HEK293 (cell line): ENCODE data around the gene CCBE1.

Experiments
- CTCF ChIA-PET: fragments of 350-600 bp; formaldehyde crosslinking; extraction: SDS; loops from one replicate; lab custom pipeline; 2021; ENCODE audit warnings: antibody characterized with exemption; lab: Yijun Ruan, JAX
- POLR2A ChIA-PET: fragments of 300-600 bp; formaldehyde crosslinking; extraction: SDS; loops from one replicate; lab custom pipeline; 2020; ENCODE audit warnings: antibody characterized with exemption, inconsistent platforms; lab: Yijun Ruan, JAX
- H3K27ac ChIP-seq: fragments of 200-500 bp; sonication (Bioruptor generic); 2 replicates; pipeline ENCODE4 v1.5.1; 2014; ENCODE audit warnings: low read depth, low read length, control low read depth, inconsistent platforms; ENCODE audit errors: extremely low read depth
- H3K36me3 ChIP-seq, 2 experiments: fragments of 200-500 bp in 1 of 2; sonication (Bioruptor generic) in 1 of 2; 1 replicate in 1 of 2; 2 replicates in 1 of 2; pipeline ENCODE4 v1.5.1; 2014 to 2017; ENCODE audit warnings: inconsistent platforms in 2 of 2, low read length in 2 of 2; ENCODE audit not compliant: control insufficient read depth in 2 of 2, insufficient read depth in 1 of 2
- H3K4me1 ChIP-seq: fragments of 200-500 bp; sonication (Bioruptor generic); 2 replicates; pipeline ENCODE4 v1.5.1; 2014; ENCODE audit warnings: mild to moderate bottlenecking, low read length, inconsistent platforms; ENCODE audit not compliant: control insufficient read depth, insufficient read depth
- H3K4me3 ChIP-seq: 2 replicates; pipeline ENCODE4 v1.5.1; 2011; ENCODE audit warnings: low read depth, mild to moderate bottlenecking, control low read depth, low read length, moderate library complexity
- H3K9me3 ChIP-seq: fragments of 200-500 bp; sonication (Bioruptor generic); 2 replicates; pipeline ENCODE4 v1.5.1; 2014; ENCODE audit warnings: low read depth, low read length, inconsistent platforms; ENCODE audit not compliant: control insufficient read depth, insufficient read depth
- KLF10 ChIP-seq: fragments of 450-650 bp; IDR thresholded peaks from 2 replicates; pipeline ENCODE4 v1.5.1; 2018; ENCODE audit warnings: missing biosample characterization, mild to moderate bottlenecking, missing genetic modification characterization
- YY2 ChIP-seq: fragments of 450-650 bp; formaldehyde crosslinking; IDR thresholded peaks from 2 replicates; pipeline ENCODE4 v1.5.1; 2016; ENCODE audit warnings: missing biosample characterization, missing genetic modification characterization
- ZBTB48 ChIP-seq: fragments of 450-650 bp; formaldehyde crosslinking; IDR thresholded peaks from 2 replicates; pipeline ENCODE4 v1.5.1; 2016; ENCODE audit warnings: missing biosample characterization, missing genetic modification characterization
- ZNF132 ChIP-seq: fragments of 450-650 bp; formaldehyde crosslinking; IDR thresholded peaks from 2 replicates; pipeline ENCODE4 v1.5.1; 2017; ENCODE audit warnings: missing biosample characterization, missing genetic modification characterization, borderline replicate concordance
- ZNF157 ChIP-seq: fragments of 450-650 bp; formaldehyde crosslinking; IDR thresholded peaks from 2 replicates; pipeline ENCODE4 v1.5.1; 2016; ENCODE audit warnings: missing biosample characterization, missing genetic modification characterization
- ZNF354C ChIP-seq: fragments of 450-650 bp; formaldehyde crosslinking; IDR thresholded peaks from 2 replicates; pipeline ENCODE4 v1.5.1; 2016; ENCODE audit warnings: missing biosample characterization, missing genetic modification characterization, low read depth, borderline replicate concordance
- ZNF391 ChIP-seq: fragments of 450-650 bp; formaldehyde crosslinking; IDR thresholded peaks from 2 replicates; pipeline ENCODE4 v1.5.1; 2016; ENCODE audit warnings: low read depth, missing biosample characterization, missing genetic modification characterization, borderline replicate concordance
- ZNF501 ChIP-seq: fragments of 450-650 bp; formaldehyde crosslinking; IDR thresholded peaks from 2 replicates; pipeline ENCODE4 v1.5.1; 2016; ENCODE audit warnings: missing biosample characterization, missing genetic modification characterization
- ZNF549 ChIP-seq: fragments of 450-650 bp; IDR thresholded peaks from 2 replicates; pipeline ENCODE4 v1.5.1; 2018; ENCODE audit warnings: missing biosample characterization, missing genetic modification characterization, mild to moderate bottlenecking, inconsistent platforms, moderate library complexity
- ZNF623 ChIP-seq: fragments of 450-650 bp; formaldehyde crosslinking; IDR thresholded peaks from 2 replicates; pipeline ENCODE4 v1.5.1; 2016; ENCODE audit warnings: missing biosample characterization, missing genetic modification characterization
- ZNF670 ChIP-seq: fragments of 450-650 bp; formaldehyde crosslinking; IDR thresholded peaks from 2 replicates; pipeline ENCODE4 v1.5.1; 2016; ENCODE audit warnings: missing biosample characterization, missing genetic modification characterization, low read depth
- ZNF701 ChIP-seq: fragments of 450-650 bp; formaldehyde crosslinking; IDR thresholded peaks from 2 replicates; pipeline ENCODE4 v1.5.1; 2016; ENCODE audit warnings: missing biosample characterization, missing genetic modification characterization
- ZNF76 ChIP-seq: fragments of 450-650 bp; formaldehyde crosslinking; IDR thresholded peaks from 2 replicates; pipeline ENCODE4; 2016; ENCODE audit warnings: low read depth, missing biosample characterization, missing genetic modification characterization, borderline replicate concordance
- ZNF785 ChIP-seq: fragments of 450-650 bp; formaldehyde crosslinking; IDR thresholded peaks from 2 replicates; pipeline ENCODE4 v1.5.1; 2016; ENCODE audit warnings: missing biosample characterization, missing genetic modification characterization
- ZNF830 ChIP-seq: fragments of 450-650 bp; IDR thresholded peaks from 2 replicates; pipeline ENCODE4 v1.5.0; 2018; ENCODE audit warnings: missing biosample characterization, missing genetic modification characterization, low read depth, mild to moderate bottlenecking, moderate library complexity
- ZXDB ChIP-seq: fragments of 450-650 bp; formaldehyde crosslinking; IDR thresholded peaks from 2 replicates; pipeline ENCODE4 v1.5.1; 2016; ENCODE audit warnings: missing biosample characterization, missing genetic modification characterization
- TF ChIP-seq, protein P1 (sequence below): fragments of 450-650 bp; formaldehyde crosslinking; IDR thresholded peaks from 2 replicates; pipeline ENCODE4 v1.5.1; 2016; ENCODE audit warnings: missing biosample characterization, missing genetic modification characterization, borderline replicate concordance
- TF ChIP-seq, protein P2 (sequence below): fragments of 450-650 bp; IDR thresholded peaks from 2 replicates; pipeline ENCODE4 v1.5.1; 2018; ENCODE audit warnings: missing biosample characterization, mild to moderate bottlenecking, missing genetic modification characterization
- TF ChIP-seq, protein P3 (sequence below): fragments of 450-650 bp; formaldehyde crosslinking; IDR thresholded peaks from 2 replicates; pipeline ENCODE4 v1.5.1; 2016; ENCODE audit warnings: missing biosample characterization, missing genetic modification characterization
- TF ChIP-seq, protein P4 (sequence below): fragments of 450-650 bp; formaldehyde crosslinking; IDR thresholded peaks from 2 replicates; pipeline ENCODE4 v1.5.1; 2016; ENCODE audit warnings: missing biosample characterization, missing genetic modification characterization
- TF ChIP-seq, protein P5 (sequence below): fragments of 450-650 bp; formaldehyde crosslinking; IDR thresholded peaks from 2 replicates; pipeline ENCODE4 v1.5.1; 2016; ENCODE audit warnings: missing biosample characterization, missing genetic modification characterization, low read depth

Gene CCBE1

DNA sequence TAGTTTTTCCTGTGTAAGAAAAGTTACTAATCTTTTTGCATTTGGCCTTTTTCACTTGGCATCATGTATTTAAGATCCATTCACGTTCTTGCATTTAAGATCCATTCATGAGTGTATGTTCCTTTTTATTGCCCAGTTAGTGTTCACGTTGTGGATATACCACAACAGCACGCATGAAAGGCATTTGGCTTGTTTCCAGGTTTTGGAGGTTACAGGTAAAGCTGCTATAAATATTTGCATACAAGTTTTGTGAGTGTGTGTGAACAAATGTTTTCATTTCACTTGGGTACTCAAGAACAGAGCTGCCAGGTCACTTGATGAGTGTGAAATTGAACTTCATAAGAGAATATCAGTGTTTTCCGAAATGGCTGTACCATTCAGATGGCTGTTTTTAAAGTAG lies 121.2 kb downstream of the CCBE1 start (continued):
- TF ChIP-seq ZNF157 (no peak), ZNF701 (no peak), YY2 (tag by site-specific recombination) (no peak), ZNF670 (no peak), KLF10 (tag by site-specific recombination) (no peak), ZXDB (tag by site-specific recombination) (no peak), ZNF391 (tag by site-specific recombination) (no peak)
- TF ChIP-seq, protein P1, sequence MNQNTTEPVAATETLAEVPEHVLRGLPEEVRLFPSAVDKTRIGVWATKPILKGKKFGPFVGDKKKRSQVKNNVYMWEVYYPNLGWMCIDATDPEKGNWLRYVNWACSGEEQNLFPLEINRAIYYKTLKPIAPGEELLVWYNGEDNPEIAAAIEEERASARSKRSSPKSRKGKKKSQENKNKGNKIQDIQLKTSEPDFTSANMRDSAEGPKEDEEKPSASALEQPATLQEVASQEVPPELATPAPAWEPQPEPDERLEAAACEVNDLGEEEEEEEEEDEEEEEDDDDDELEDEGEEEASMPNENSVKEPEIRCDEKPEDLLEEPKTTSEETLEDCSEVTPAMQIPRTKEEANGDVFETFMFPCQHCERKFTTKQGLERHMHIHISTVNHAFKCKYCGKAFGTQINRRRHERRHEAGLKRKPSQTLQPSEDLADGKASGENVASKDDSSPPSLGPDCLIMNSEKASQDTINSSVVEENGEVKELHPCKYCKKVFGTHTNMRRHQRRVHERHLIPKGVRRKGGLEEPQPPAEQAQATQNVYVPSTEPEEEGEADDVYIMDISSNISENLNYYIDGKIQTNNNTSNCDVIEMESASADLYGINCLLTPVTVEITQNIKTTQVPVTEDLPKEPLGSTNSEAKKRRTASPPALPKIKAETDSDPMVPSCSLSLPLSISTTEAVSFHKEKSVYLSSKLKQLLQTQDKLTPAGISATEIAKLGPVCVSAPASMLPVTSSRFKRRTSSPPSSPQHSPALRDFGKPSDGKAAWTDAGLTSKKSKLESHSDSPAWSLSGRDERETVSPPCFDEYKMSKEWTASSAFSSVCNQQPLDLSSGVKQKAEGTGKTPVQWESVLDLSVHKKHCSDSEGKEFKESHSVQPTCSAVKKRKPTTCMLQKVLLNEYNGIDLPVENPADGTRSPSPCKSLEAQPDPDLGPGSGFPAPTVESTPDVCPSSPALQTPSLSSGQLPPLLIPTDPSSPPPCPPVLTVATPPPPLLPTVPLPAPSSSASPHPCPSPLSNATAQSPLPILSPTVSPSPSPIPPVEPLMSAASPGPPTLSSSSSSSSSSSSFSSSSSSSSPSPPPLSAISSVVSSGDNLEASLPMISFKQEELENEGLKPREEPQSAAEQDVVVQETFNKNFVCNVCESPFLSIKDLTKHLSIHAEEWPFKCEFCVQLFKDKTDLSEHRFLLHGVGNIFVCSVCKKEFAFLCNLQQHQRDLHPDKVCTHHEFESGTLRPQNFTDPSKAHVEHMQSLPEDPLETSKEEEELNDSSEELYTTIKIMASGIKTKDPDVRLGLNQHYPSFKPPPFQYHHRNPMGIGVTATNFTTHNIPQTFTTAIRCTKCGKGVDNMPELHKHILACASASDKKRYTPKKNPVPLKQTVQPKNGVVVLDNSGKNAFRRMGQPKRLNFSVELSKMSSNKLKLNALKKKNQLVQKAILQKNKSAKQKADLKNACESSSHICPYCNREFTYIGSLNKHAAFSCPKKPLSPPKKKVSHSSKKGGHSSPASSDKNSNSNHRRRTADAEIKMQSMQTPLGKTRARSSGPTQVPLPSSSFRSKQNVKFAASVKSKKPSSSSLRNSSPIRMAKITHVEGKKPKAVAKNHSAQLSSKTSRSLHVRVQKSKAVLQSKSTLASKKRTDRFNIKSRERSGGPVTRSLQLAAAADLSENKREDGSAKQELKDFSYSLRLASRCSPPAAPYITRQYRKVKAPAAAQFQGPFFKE (tag by site-specific recombination): no peak

DNA sequence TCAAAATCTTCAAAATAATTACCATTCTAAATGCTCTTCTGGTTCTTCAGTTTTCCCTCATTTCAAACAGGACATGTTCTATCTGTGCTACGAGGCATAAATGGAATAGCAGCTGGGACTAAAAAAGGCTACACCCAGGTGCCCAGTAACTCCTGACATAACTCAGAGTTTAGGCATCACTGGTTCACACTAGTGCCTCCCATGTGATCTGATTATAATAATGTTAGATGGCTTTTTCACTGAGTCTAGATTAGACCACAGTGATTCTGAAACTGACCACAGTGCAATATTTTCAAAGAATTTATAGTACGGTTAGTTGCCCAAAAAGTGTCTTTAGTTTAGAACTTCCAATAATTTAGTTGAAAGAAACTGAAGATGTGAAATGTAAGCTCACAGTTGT lies 123.3 kb downstream of the CCBE1 start:
- H3K4me1 ChIP-seq: no peaks in the 10 kb centered on the region; the same call in 1 of the 2 replicates
- H3K36me3 ChIP-seq: no peaks in the 10 kb centered on the region
- no peak overlapping the region for H3K27ac ChIP-seq
- ChIA-PET CTCF (interaction anchor here (1.6 kb wide), 1 partner anchor 115 kb away, joined by 5 read pairs; no protein-coding TSS in a partner anchor), POLR2A (no interaction called here)
- no peaks in the 10 kb centered on the region for H3K9me3 ChIP-seq
- no peak overlapping the region for H3K4me3 ChIP-seq
- TF ChIP-seq, protein P2, sequence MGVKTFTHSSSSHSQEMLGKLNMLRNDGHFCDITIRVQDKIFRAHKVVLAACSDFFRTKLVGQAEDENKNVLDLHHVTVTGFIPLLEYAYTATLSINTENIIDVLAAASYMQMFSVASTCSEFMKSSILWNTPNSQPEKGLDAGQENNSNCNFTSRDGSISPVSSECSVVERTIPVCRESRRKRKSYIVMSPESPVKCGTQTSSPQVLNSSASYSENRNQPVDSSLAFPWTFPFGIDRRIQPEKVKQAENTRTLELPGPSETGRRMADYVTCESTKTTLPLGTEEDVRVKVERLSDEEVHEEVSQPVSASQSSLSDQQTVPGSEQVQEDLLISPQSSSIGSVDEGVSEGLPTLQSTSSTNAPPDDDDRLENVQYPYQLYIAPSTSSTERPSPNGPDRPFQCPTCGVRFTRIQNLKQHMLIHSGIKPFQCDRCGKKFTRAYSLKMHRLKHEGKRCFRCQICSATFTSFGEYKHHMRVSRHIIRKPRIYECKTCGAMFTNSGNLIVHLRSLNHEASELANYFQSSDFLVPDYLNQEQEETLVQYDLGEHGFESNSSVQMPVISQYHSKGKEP: no peak
- no peak for TF ChIP-seq ZNF623 (tag by site-specific recombination)
- TF ChIP-seq ZNF76: no peak
- TF ChIP-seq, protein P3, sequence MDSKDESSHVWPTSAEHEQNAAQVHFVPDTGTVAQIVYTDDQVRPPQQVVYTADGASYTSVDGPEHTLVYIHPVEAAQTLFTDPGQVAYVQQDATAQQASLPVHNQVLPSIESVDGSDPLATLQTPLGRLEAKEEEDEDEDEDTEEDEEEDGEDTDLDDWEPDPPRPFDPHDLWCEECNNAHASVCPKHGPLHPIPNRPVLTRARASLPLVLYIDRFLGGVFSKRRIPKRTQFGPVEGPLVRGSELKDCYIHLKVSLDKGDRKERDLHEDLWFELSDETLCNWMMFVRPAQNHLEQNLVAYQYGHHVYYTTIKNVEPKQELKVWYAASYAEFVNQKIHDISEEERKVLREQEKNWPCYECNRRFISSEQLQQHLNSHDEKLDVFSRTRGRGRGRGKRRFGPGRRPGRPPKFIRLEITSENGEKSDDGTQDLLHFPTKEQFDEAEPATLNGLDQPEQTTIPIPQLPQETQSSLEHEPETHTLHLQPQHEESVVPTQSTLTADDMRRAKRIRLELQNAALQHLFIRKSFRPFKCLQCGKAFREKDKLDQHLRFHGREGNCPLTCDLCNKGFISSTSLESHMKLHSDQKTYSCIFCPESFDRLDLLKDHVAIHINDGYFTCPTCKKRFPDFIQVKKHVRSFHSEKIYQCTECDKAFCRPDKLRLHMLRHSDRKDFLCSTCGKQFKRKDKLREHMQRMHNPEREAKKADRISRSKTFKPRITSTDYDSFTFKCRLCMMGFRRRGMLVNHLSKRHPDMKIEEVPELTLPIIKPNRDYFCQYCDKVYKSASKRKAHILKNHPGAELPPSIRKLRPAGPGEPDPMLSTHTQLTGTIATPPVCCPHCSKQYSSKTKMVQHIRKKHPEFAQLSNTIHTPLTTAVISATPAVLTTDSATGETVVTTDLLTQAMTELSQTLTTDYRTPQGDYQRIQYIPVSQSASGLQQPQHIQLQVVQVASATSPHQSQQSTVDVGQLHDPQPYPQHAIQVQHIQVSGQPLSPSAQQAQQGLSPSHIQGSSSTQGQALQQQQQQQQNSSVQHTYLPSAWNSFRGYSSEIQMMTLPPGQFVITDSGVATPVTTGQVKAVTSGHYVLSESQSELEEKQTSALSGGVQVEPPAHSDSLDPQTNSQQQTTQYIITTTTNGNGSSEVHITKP (tag by site-specific recombination): no peak
- no peak for TF ChIP-seq ZNF354C (tag by site-specific recombination)
- TF ChIP-seq ZNF549 (tag by site-specific recombination): no peak
- TF ChIP-seq, protein P4, sequence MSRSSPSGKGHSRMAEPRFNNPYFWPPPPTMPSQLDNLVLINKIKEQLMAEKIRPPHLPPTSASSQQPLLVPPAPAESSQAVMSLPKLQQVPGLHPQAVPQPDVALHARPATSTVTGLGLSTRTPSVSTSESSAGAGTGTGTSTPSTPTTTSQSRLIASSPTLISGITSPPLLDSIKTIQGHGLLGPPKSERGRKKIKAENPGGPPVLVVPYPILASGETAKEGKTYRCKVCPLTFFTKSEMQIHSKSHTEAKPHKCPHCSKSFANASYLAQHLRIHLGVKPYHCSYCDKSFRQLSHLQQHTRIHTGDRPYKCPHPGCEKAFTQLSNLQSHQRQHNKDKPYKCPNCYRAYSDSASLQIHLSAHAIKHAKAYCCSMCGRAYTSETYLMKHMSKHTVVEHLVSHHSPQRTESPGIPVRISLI (tag by site-specific recombination): no peak
- no peak for TF ChIP-seq ZNF830 (tag by site-specific recombination)
- no peak for TF ChIP-seq ZBTB48 (tag by site-specific recombination)
- TF ChIP-seq, protein P5, sequence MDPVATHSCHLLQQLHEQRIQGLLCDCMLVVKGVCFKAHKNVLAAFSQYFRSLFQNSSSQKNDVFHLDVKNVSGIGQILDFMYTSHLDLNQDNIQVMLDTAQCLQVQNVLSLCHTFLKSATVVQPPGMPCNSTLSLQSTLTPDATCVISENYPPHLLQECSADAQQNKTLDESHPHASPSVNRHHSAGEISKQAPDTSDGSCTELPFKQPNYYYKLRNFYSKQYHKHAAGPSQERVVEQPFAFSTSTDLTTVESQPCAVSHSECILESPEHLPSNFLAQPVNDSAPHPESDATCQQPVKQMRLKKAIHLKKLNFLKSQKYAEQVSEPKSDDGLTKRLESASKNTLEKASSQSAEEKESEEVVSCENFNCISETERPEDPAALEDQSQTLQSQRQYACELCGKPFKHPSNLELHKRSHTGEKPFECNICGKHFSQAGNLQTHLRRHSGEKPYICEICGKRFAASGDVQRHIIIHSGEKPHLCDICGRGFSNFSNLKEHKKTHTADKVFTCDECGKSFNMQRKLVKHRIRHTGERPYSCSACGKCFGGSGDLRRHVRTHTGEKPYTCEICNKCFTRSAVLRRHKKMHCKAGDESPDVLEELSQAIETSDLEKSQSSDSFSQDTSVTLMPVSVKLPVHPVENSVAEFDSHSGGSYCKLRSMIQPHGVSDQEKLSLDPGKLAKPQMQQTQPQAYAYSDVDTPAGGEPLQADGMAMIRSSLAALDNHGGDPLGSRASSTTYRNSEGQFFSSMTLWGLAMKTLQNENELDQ: no peak
- no peak for TF ChIP-seq ZNF785 (tag by site-specific recombination)
- TF ChIP-seq ZNF501: no peak
- TF ChIP-seq ZNF132 (tag by site-specific recombination): no peak
